ENCODE results near the gene FDCSP. TPM values are rescaled to one million over a fixed set of nuclear protein-coding genes. Genes with fewer than 3 reads are reported as not detected.

Gene FDCSP
- not detected in 2 replicates for total RNA-seq
- total RNA-seq (2013), result not detected
- polyA plus RNA-seq, result not detected in 2 replicates
- polyA minus RNA-seq, result not detected in 2 replicates

- H3K27ac Mint-ChIP-seq, result no peak within 1 kb of the TSS
- DNase-seq (no peak), ATAC-seq (ENCODE audit: low read depth) (no peak)
- Histone ChIP-seq H3K4me3 (ENCODE audit: control extremely low read depth in 1 of 5, extremely low read depth in 1 of 5, insufficient read depth in 1 of 5, low read depth in 2 of 5, low read length in 4 of 5) (no peak within 1 kb of the TSS), H3K27ac (ENCODE audit: low read length in 2 of 2) (no peak within 1 kb of the TSS), H4K20me1 (ENCODE audit: control insufficient read depth, insufficient read depth, low read length, poor library complexity, severe bottlenecking) (no peaks in the 10 kb centered on the region), H3K79me2 (ENCODE audit: control insufficient read depth, insufficient read depth, low read length) (no peaks in the 10 kb centered on the region), H3K27me3 (replicated peaks in 1 of 4; ENCODE audit: control extremely low read depth in 1 of 4, control insufficient read depth in 3 of 4, insufficient read depth in 4 of 4, low read length in 3 of 4) (no peaks in the 10 kb centered on the region), H3K9me3 (ENCODE audit: control extremely low read depth in 1 of 3, control insufficient read depth in 2 of 3, insufficient read depth in 1 of 3, low read length in 2 of 3) (no peaks in the 10 kb centered on the region), H3K4me1 (ENCODE audit: control insufficient read depth in 2 of 2, insufficient read depth in 2 of 2, low read length in 2 of 2) (no peaks in the 10 kb centered on the region), H3K9ac (ENCODE audit: low read length) (no peak within 1 kb of the TSS), H2AFZ (ENCODE audit: insufficient read depth, low read depth, low read length, poor library complexity, severe bottlenecking) (no peak within 1 kb of the TSS), H3K36me3 (replicated peaks in 1 of 2; ENCODE audit: control extremely low read depth in 1 of 2, control insufficient read depth in 1 of 2, extremely low read depth in 1 of 2, insufficient read depth in 2 of 2, low read length in 1 of 2) (no peaks in the 10 kb centered on the region), H3K4me2 (replicated peaks; ENCODE audit: low read depth, low read length, poor library complexity, severe bottlenecking) (no peak within 1 kb of the TSS)
- POLR2A ChIA-PET, result no interaction called here
- no CpG with 5 or more reads among the region's 2 CpGs for WGBS (ENCODE audit: insufficient coverage)
- CTCF ChIA-PET, result no interaction called here
- H3K9me3 Mint-ChIP-seq (ENCODE audit: insufficient read depth), result no peaks in the 10 kb centered on the region
- TF ChIP-seq EZH2 (IDR thresholded peaks at IDR 0.05; ENCODE audit: borderline replicate concordance, insufficient read depth, low read depth, low read length, poor library complexity, severe bottlenecking) (no peak), CTCF (IDR thresholded peaks at IDR 0.05) (no peak)
- no peak within 1 kb of the TSS for H3K4me3 Mint-ChIP-seq
- no peaks in the 10 kb centered on the region for H3K27me3 Mint-ChIP-seq
- no peaks in the 10 kb centered on the region for H3K4me1 Mint-ChIP-seq
- intact Hi-C loops (cut with micrococcal nuclease), result no loop called here
Observed at GRCh38 chr4:70225824-70226223, at the start of gene FDCSP. TSS of gene FDCSP (plus strand) at chr4:70226124. CDS start at chr4:70231195, 5,071 bp downstream.

GRCh38 chr4:70177090-70177489 is 48.8 kb upstream of the FDCSP start:
- POLR2A ChIA-PET, result no interaction called here
- Histone ChIP-seq H4K20me1 (ENCODE audit: control insufficient read depth, insufficient read depth, low read length, poor library complexity, severe bottlenecking) (no peaks in the 10 kb centered on the region), H3K79me2 (ENCODE audit: control insufficient read depth, insufficient read depth, low read length) (no peaks in the 10 kb centered on the region), H3K4me1 (ENCODE audit: control insufficient read depth in 2 of 2, insufficient read depth in 2 of 2, low read length in 2 of 2) (no peaks in the 10 kb centered on the region), H2AFZ (ENCODE audit: insufficient read depth, low read depth, low read length, poor library complexity, severe bottlenecking) (no peak overlapping the region), H3K9ac (ENCODE audit: low read length) (no peak overlapping the region), H3K9me3 (ENCODE audit: control extremely low read depth in 1 of 3, control insufficient read depth in 2 of 3, insufficient read depth in 1 of 3, low read length in 2 of 3) (no peaks in the 10 kb centered on the region), H3K4me2 (replicated peaks; ENCODE audit: low read depth, low read length, poor library complexity, severe bottlenecking) (no peak overlapping the region), H3K36me3 (replicated peaks in 1 of 2; ENCODE audit: control extremely low read depth in 1 of 2, control insufficient read depth in 1 of 2, extremely low read depth in 1 of 2, insufficient read depth in 2 of 2, low read length in 1 of 2) (no peaks in the 10 kb centered on the region), H3K27me3 (replicated peaks in 1 of 4; ENCODE audit: control extremely low read depth in 1 of 4, control insufficient read depth in 3 of 4, insufficient read depth in 4 of 4, low read length in 3 of 4) (no peaks in the 10 kb centered on the region), H3K27ac (ENCODE audit: low read length in 2 of 2) (no peak overlapping the region), H3K4me3 (ENCODE audit: control extremely low read depth in 1 of 5, extremely low read depth in 1 of 5, insufficient read depth in 1 of 5, low read depth in 2 of 5, low read length in 4 of 5) (no peak overlapping the region)
- H3K9me3 Mint-ChIP-seq (ENCODE audit: insufficient read depth), result no peaks in the 10 kb centered on the region
- H3K27ac Mint-ChIP-seq, result no peak overlapping the region
- no peak for ATAC-seq (ENCODE audit: low read depth)
- WGBS (ENCODE audit: insufficient coverage), result 80% methylated on average over 1 of the region's 5 CpGs
- intact Hi-C loops (cut with micrococcal nuclease), result no loop called here
- H3K27me3 Mint-ChIP-seq, result no peaks in the 10 kb centered on the region
- H3K4me1 Mint-ChIP-seq, result no peaks in the 10 kb centered on the region
- DNase-seq, result no peak
- no peak overlapping the region for H3K4me3 Mint-ChIP-seq
- CTCF ChIA-PET, result no interaction called here
- TF ChIP-seq EZH2 (IDR thresholded peaks at IDR 0.05; ENCODE audit: borderline replicate concordance, insufficient read depth, low read depth, low read length, poor library complexity, severe bottlenecking), result no peak
